Small intestine (tissue), 7 donors: Measurements from ENCODE around the gene SMG5. TPM values are rescaled to one million over a fixed set of nuclear protein-coding genes. Genes with fewer than 3 reads are reported as not detected.

Experiments
- DNase-seq, 2 donors: peaks; one replicate each; pipeline versions ENCODE4 v3.0.0 to v3.0.0-alpha.2; 2013
- FAIRE-seq: peaks from 2 replicates; lab custom pipeline; 2012; peaks lifted over from hg19 to GRCh38; lab: Jason Lieb, UNC
- H3K27ac ChIP-seq, 3 donors: one replicate each; pipeline ENCODE4 v1.5.1; 2013; ENCODE audit warnings: low read length in 2 of 3, mild to moderate bottlenecking in 2 of 3, control low read depth in 1 of 3, inconsistent platforms in 1 of 3, low read depth in 1 of 3, moderate library complexity in 1 of 3
- H3K27me3 ChIP-seq, 3 donors: one replicate each; pipeline ENCODE4 v1.6.1; 2013; ENCODE audit warnings: low read length in 3 of 3, inconsistent platforms in 1 of 3; ENCODE audit not compliant: control insufficient read depth in 3 of 3, insufficient read depth in 3 of 3
- H3K36me3 ChIP-seq, 3 donors: one replicate each; pipeline ENCODE4 v1.6.1; 2013; ENCODE audit warnings: low read length in 3 of 3, inconsistent platforms in 1 of 3, low read depth in 1 of 3, mild to moderate bottlenecking in 1 of 3, moderate library complexity in 1 of 3; ENCODE audit not compliant: control insufficient read depth in 3 of 3, insufficient read depth in 2 of 3
- H3K4me1 ChIP-seq, 3 donors: one replicate each; pipeline ENCODE4 v1.6.1; 2013; ENCODE audit warnings: low read length in 2 of 3, inconsistent platforms in 1 of 3, low read depth in 1 of 3, mild to moderate bottlenecking in 1 of 3, moderate library complexity in 1 of 3; ENCODE audit not compliant: control insufficient read depth in 3 of 3, insufficient read depth in 2 of 3
- H3K4me3 ChIP-seq, 3 donors: one replicate each; pipeline ENCODE4 v1.5.1; 2013; ENCODE audit warnings: low read length in 3 of 3, control low read depth in 1 of 3, inconsistent platforms in 1 of 3, low read depth in 1 of 3, mild to moderate bottlenecking in 1 of 3, moderate library complexity in 1 of 3
- H3K9me3 ChIP-seq, 2 donors: one replicate each; pipeline ENCODE4 v1.6.1; 2013; ENCODE audit warnings: low read depth in 1 of 2, low read length in 1 of 2; ENCODE audit not compliant: control insufficient read depth in 2 of 2, insufficient read depth in 1 of 2
- WGBS, 3 donors: extraction: QIAGEN DNeasy Blood & Tissue Kit; methylation state at CpG; one replicate each; pipeline ENCODE4 v1.1.7; 2013; 5-methylcytosine and 5-hydroxymethylcytosine counted together
- polyA plus RNA-seq, 4 donors: library from polyadenylated mRNA; stranded (reverse) in 3 of 4; unstranded in 1 of 4; fragments of 200-250 nt in 3 of 4; fragments of 120-200 nt in 1 of 4; gene quantifications; one replicate each; pipeline versions ENCODE4 v1.2.1 to v1.2.3, GENCODE V29; 2013
- donor health status: healthy with polysubstance abuse.
- donor health status: control.
- donor health status: control.
- donor health status: Bipolar disorder and iron deficiency.
- donor health status: healthy.

SMG5 gene
- polyA plus RNA-seq, 4 donors: 30.0 to 57.0 (median 43.3) TPM

DNA sequence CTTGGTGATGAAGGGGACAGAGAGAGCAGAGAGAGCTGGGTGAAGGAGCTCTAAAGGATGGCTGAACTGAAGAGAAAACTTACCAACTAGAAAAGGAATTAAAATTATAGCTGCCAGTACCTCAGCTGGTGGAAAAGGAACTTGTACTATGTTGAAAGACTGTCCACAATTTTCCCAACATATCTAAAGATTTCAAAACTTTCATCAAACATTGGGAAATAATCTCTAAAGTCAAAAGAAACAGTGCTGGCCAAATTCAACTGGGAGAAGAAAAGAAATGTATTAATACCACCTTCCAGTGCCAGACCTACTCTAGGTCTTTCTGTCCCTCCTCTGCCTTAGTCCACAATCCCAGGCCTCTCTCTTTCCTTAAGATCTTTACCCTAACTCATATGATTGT lies 6.1 kb downstream of the SMG5 start:
- no peak for FAIRE-seq

GRCh38 chr1:156270314-156270713 lies 12.3 kb downstream of the SMG5 start:
- FAIRE-seq (no peak), DNase-seq (no peak)
- peaks cover 40 to 81% (median 44%) of the 10 kb centered on the region in 3 donors for H3K36me3 ChIP-seq
- WGBS, 3 donors: 97% methylated on average over 3 of the region's 3 CpGs
- H3K4me3 ChIP-seq: no peak overlapping the region
- H3K27ac ChIP-seq: no peak overlapping the region
- H3K4me1 ChIP-seq: no peaks in the 10 kb centered on the region
- H3K27me3 ChIP-seq: no peaks in the 10 kb centered on the region
- no peaks in the 10 kb centered on the region for H3K9me3 ChIP-seq

More for the DNA sequence above, 6.1 kb downstream of the SMG5 start:
- Histone ChIP-seq H3K4me1 (peaks cover 4 to 9% (median 5%) of the 10 kb centered on the region in 3 donors), H3K36me3 (peaks cover 32 to 65% (median 40%) of the 10 kb centered on the region in 3 donors), H3K27me3 (no peaks in the 10 kb centered on the region), H3K9me3 (no peaks in the 10 kb centered on the region), H3K4me3 (no peak overlapping the region), H3K27ac (no peak overlapping the region)
- no peak for DNase-seq

GRCh38 chr1:156268336-156268735 lies 14.3 kb downstream of the SMG5 start:
- Histone ChIP-seq H3K9me3 (no peaks in the 10 kb centered on the region), H3K4me3 (no peak overlapping the region), H3K27me3 (no peaks in the 10 kb centered on the region), H3K36me3 (peaks cover 34 to 77% (median 37%) of the 10 kb centered on the region in 3 donors), H3K4me1 (no peaks in the 10 kb centered on the region), H3K27ac (no peak overlapping the region)
- DNase-seq (no peak), FAIRE-seq (no peak)
- 83 to 94% (median 92%) methylated on average over 4 of the region's 4 CpGs for WGBS, 3 donors

DNA sequence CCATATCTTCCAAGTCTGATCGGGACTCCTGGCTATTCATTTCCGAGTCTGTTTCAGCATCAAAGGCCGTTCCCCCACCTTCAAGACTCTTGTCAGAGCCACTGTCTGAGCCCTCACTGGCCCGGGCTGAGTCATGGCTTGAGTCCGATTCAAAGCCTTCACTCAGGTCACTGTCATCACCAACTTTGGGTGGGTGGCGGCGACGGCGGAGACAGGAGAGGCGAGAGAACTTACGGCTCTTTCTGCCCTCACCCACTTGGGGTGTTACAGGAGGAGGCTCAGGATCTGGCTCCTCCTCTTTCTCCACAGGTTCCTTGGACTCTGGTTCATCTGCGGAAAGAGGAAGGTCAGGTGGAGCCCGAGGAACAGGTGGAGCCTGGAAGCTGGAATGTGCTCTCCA lies 16.6 kb downstream of the SMG5 start:
- peaks cover 29 to 80% (median 39%) of the 10 kb centered on the region in 3 donors for H3K36me3 ChIP-seq
- H3K27ac ChIP-seq: no peak overlapping the region
- no peaks in the 10 kb centered on the region for H3K9me3 ChIP-seq
- no peaks in the 10 kb centered on the region for H3K27me3 ChIP-seq
- no peaks in the 10 kb centered on the region for H3K4me1 ChIP-seq
- 87 to 91% (median 90%) methylated on average over 11 to 13 of the region's 13 CpGs for WGBS, 3 donors
- H3K4me3 ChIP-seq: no peak overlapping the region
- no peak for FAIRE-seq
- DNase-seq: no peak

- FAIRE-seq: no peak
- peaks cover 43 to 92% (median 55%) of the 10 kb centered on the region in 3 donors for H3K36me3 ChIP-seq
- no peak overlapping the region for H3K4me3 ChIP-seq
- H3K9me3 ChIP-seq: no peaks in the 10 kb centered on the region
- no peaks in the 10 kb centered on the region for H3K27me3 ChIP-seq
- H3K27ac ChIP-seq: no peak overlapping the region
- DNase-seq: no peak
- 84 to 94% (median 90%) methylated on average over 9 of the region's 9 CpGs for whole genome bisulfite sequencing, 3 donors
- H3K4me1 ChIP-seq: no peaks in the 10 kb centered on the region
Measured at GRCh38 chr1:156263288-156263655, 19.4 kb downstream of the SMG5 start.

GRCh38 chr1:156262461-156263287 lies 20.0 kb downstream of the SMG5 start:
- FAIRE-seq (no peak), DNase-seq (no peak)
- Histone ChIP-seq H3K27ac (no peak overlapping the region), H3K27me3 (no peaks in the 10 kb centered on the region), H3K4me3 (no peak overlapping the region), H3K4me1 (no peaks in the 10 kb centered on the region), H3K36me3 (peaks cover 39 to 92% (median 59%) of the 10 kb centered on the region in 3 donors), H3K9me3 (no peaks in the 10 kb centered on the region)
- 84 to 86% (median 85%) methylated on average over 9 of the region's 9 CpGs for WGBS, 3 donors

- no peak overlapping the region for H3K27ac ChIP-seq
- DNase-seq (no peak), FAIRE-seq (no peak)
- H3K36me3 ChIP-seq: peaks cover 39 to 91% (median 46%) of the 10 kb centered on the region in 3 donors
- H3K27me3 ChIP-seq: no peaks in the 10 kb centered on the region
- 87 to 100% (median 95%) methylated on average over 2 of the region's 2 CpGs for WGBS, 3 donors
- no peaks in the 10 kb centered on the region for H3K4me1 ChIP-seq
- no peak overlapping the region for H3K4me3 ChIP-seq
- no peaks in the 10 kb centered on the region for H3K9me3 ChIP-seq
Measured at GRCh38 chr1:156260896-156261295, 21.7 kb downstream of the SMG5 start.

GRCh38 chr1:156259805-156260204 lies 22.8 kb downstream of the SMG5 start:
- Histone ChIP-seq H3K27me3 (no peaks in the 10 kb centered on the region), H3K36me3 (peaks cover 34 to 90% (median 44%) of the 10 kb centered on the region in 3 donors), H3K9me3 (no peaks in the 10 kb centered on the region), H3K4me3 (no peak overlapping the region), H3K4me1 (no peaks in the 10 kb centered on the region), H3K27ac (no peak overlapping the region)
- WGBS, 3 donors: 76 to 90% (median 80%) methylated on average over 3 of the region's 3 CpGs
- FAIRE-seq (no peak), DNase-seq (no peak)
